HuH-7.5 (cell line): Measurements from ENCODE around the gene HARS1.
"Not testable (repeated sequence)": the region's sequence is repeated elsewhere in the genome, so short reads cannot be mapped to it uniquely, and the experiment has no call there.

Experiments used
- DNase-seq: peaks from one replicate; pipeline ENCODE4 v3.0.0; 2011; ENCODE audit warnings: low spot score

HARS1 gene

GRCh38 chr5:140633021-140633471 lies 58.1 kb downstream of the HARS1 start, which contains the start of gene CD14:
Gene CD14 (minus strand): TSS chr5:140633175. CDS start chr5:140633071, 104 bp downstream.
- DNase-seq: peak; percentile 47

GRCh38 chr5:140632366-140633020 lies 58.7 kb downstream of the HARS1 start:
- no peak for DNase-seq

GRCh38 chr5:140631831-140632365 lies 59.3 kb downstream of the HARS1 start:
- no peak for DNase-seq

GRCh38 chr5:140631036-140631417 lies 60.1 kb downstream of the HARS1 start:
- DNase-seq: no peak

GRCh38 chr5:140630292-140631035 lies 60.7 kb downstream of the HARS1 start:
- no peak for DNase-seq

GRCh38 chr5:140628711-140629110 lies 62.5 kb downstream of the HARS1 start:
- no peak for DNase-seq

- DNase-seq: no peak
Observed at GRCh38 chr5:140627972-140628371, 63.2 kb downstream of the HARS1 start.

GRCh38 chr5:140624886-140625285 lies 66.3 kb downstream of the HARS1 start:
- not testable (repeated sequence) for DNase-seq
